ENCODE measurements around the gene SPATA45. TPM values are rescaled to one million over a fixed set of nuclear protein-coding genes. Genes with fewer than 3 reads are reported as not detected.

The SPATA45 gene
- total and polyA plus RNA-seq, 2 of the 13 experiments (the other 11 are each of a cell fraction or from before 2014, with no cell fraction given) = 0.17 to 0.64 TPM

GRCh38 chr1:212857992-212858460 lies 10.6 kb upstream of the SPATA45 start, which contains the start of gene FLVCR1 (continued):
- TF ChIP-seq, protein P1, sequence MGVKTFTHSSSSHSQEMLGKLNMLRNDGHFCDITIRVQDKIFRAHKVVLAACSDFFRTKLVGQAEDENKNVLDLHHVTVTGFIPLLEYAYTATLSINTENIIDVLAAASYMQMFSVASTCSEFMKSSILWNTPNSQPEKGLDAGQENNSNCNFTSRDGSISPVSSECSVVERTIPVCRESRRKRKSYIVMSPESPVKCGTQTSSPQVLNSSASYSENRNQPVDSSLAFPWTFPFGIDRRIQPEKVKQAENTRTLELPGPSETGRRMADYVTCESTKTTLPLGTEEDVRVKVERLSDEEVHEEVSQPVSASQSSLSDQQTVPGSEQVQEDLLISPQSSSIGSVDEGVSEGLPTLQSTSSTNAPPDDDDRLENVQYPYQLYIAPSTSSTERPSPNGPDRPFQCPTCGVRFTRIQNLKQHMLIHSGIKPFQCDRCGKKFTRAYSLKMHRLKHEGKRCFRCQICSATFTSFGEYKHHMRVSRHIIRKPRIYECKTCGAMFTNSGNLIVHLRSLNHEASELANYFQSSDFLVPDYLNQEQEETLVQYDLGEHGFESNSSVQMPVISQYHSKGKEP (CRISPR knock-in tag; IDR thresholded peaks at IDR 0.05) = no peak
- TF ChIP-seq LBX2 (CRISPR knock-in tag; IDR thresholded peaks at IDR 0.05; ENCODE audit: borderline replicate concordance) = no peak
- no peak for TF ChIP-seq ZKSCAN1 (IDR thresholded peaks at IDR 0.05; ENCODE audit: low read length)
- no peak for TF ChIP-seq ZFP37 (CRISPR knock-in tag; IDR thresholded peaks at IDR 0.05; ENCODE audit: borderline replicate concordance)
- TF ChIP-seq ZNF382 (CRISPR knock-in tag; IDR thresholded peaks at IDR 0.05; ENCODE audit: borderline replicate concordance) = no peak
- no peak; the same call in 1 of the 2 replicates for TF ChIP-seq ZMYM3 (CRISPR knock-in tag; IDR thresholded peaks at IDR 0.05)
- peak; percentile 77; the same call in 1 of the 2 replicates for TF ChIP-seq CHD2 (IDR thresholded peaks at IDR 0.05; ENCODE audit: low read depth, low read length)
- no peak for TF ChIP-seq ZNF644 (CRISPR knock-in tag; IDR thresholded peaks at IDR 0.05; ENCODE audit: low read depth)
- TF ChIP-seq HHEX (CRISPR knock-in tag; IDR thresholded peaks at IDR 0.05) = no peak
- no peak for TF ChIP-seq MIER2 (CRISPR knock-in tag; IDR thresholded peaks at IDR 0.05)
- TF ChIP-seq ZNF646 (CRISPR knock-in tag; IDR thresholded peaks at IDR 0.05) = no peak
- 0 out of 2 replicates have a peak, but pooled peaks have one; percentile 55 for TF ChIP-seq THYN1 (CRISPR knock-in tag; IDR thresholded peaks at IDR 0.05; ENCODE audit: borderline replicate concordance, low read depth)
- TF ChIP-seq ZNF224 (CRISPR knock-in tag; IDR thresholded peaks at IDR 0.05) = no peak
- no peak for TF ChIP-seq ZBTB7B (CRISPR knock-in tag; IDR thresholded peaks at IDR 0.05)
- TF ChIP-seq ZNF841 (CRISPR knock-in tag; IDR thresholded peaks at IDR 0.05; ENCODE audit: borderline replicate concordance) = no peak; the same call in 1 of the 2 replicates
- no peak for TF ChIP-seq ZNF576 (CRISPR knock-in tag; IDR thresholded peaks at IDR 0.05)
- TF ChIP-seq, protein P2, sequence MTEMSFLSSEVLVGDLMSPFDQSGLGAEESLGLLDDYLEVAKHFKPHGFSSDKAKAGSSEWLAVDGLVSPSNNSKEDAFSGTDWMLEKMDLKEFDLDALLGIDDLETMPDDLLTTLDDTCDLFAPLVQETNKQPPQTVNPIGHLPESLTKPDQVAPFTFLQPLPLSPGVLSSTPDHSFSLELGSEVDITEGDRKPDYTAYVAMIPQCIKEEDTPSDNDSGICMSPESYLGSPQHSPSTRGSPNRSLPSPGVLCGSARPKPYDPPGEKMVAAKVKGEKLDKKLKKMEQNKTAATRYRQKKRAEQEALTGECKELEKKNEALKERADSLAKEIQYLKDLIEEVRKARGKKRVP (CRISPR knock-in tag; IDR thresholded peaks at IDR 0.05) = no peak
- peak; percentile 88 for TF ChIP-seq ASH2L (IDR thresholded peaks at IDR 0.05; ENCODE audit: insufficient read length, low read depth, low read length)
- no peak for TF ChIP-seq PAF1 (CRISPR knock-in tag; IDR thresholded peaks at IDR 0.05)
- no peak for TF ChIP-seq CEBPG (CRISPR knock-in tag; IDR thresholded peaks at IDR 0.05)
- no peak for TF ChIP-seq ZNF629 (CRISPR knock-in tag; conservative IDR thresholded peaks at IDR 0.05)
- TF ChIP-seq CCDC6 (CRISPR knock-in tag; IDR thresholded peaks at IDR 0.05) = no peak; the same call in 1 of the 2 replicates
- TF ChIP-seq TEAD2 (CRISPR knock-in tag; IDR thresholded peaks at IDR 0.05) = no peak

Measured in HepG2 (cell line).